HepG2 (cell line): ENCODE measurements around the gene MAP2K5. TPM values are rescaled to one million over a fixed set of nuclear protein-coding genes. Genes with fewer than 3 reads are reported as not detected.

ENCODE experiments used
- ATAC-seq: fragments of 200-7000 bp; cut with Tn5 transposase; 3 replicates; pipeline ENCODE4 v1.9.1; 2020; ENCODE audit warnings: mild to moderate bottlenecking, moderate library complexity
- BruUV-seq: library from RNA; stranded (reverse); fragments of 400-500 nt; replicated peaks from 2 replicates; lab custom pipeline; 2021; lab: Mats Ljungman, UMichigan
- CTCF ChIA-PET: fragments of 300-600 bp; formaldehyde crosslinking; extraction: SDS; loops from one replicate; lab custom pipeline; 2021; ENCODE audit warnings: low total read pairs, inconsistent platforms, low intra/inter-chr PET ratio; lab: Yijun Ruan, JAX
- POLR2A ChIA-PET: fragments of 350-600 bp; sonication (Branson Sonifier 250); formaldehyde crosslinking; loops from one replicate; lab custom pipeline; 2020; ENCODE audit warnings: antibody characterized with exemption, inconsistent platforms; lab: Yijun Ruan, JAX
- DNase-seq: peaks from one replicate; pipeline ENCODE4 v3.0.0-alpha.2; 2015; ENCODE audit warnings: low spot score
- FAIRE-seq: peaks from 3 replicates; lab custom pipeline; 2011; peaks lifted over from hg19 to GRCh38; lab: Jason Lieb, UNC
- H2AFZ ChIP-seq: one replicate; pipeline ENCODE4 v1.6.1; 2011; ENCODE audit warnings: low read length, inconsistent platforms
- H3K27ac ChIP-seq: fragments of 300-600 bp; 3 replicates; pipeline ENCODE4 v1.8.0; 2011; ENCODE audit warnings: mixed run types, mild to moderate bottlenecking, mixed read lengths, low read length, inconsistent platforms; ENCODE audit not compliant: insufficient read depth; ENCODE audit errors: extremely low read length
- H3K27me3 ChIP-seq, 2 experiments: fragments of 200-600 bp in 1 of 2; 2 replicates in 1 of 2; 3 replicates in 1 of 2; pipeline versions ENCODE4 v1.6.0 to v1.8.0; 2011; ENCODE audit warnings: low read length in 2 of 2, mild to moderate bottlenecking in 2 of 2, moderate library complexity in 2 of 2, inconsistent platforms in 1 of 2; ENCODE audit not compliant: insufficient read depth in 2 of 2, control insufficient read depth in 1 of 2
- H3K36me3 ChIP-seq, 2 experiments: fragments of 200-600 bp in 1 of 2; replicated peaks in 1 of 2; 2 replicates in 1 of 2; 3 replicates in 1 of 2; pipeline versions ENCODE4 v1.5.1 to v1.8.0; 2011; ENCODE audit warnings: low read length in 2 of 2, inconsistent platforms in 1 of 2; ENCODE audit not compliant: insufficient read depth in 2 of 2, control insufficient read depth in 1 of 2
- H3K4me1 ChIP-seq: 2 replicates; pipeline ENCODE4 v1.5.1; 2012; ENCODE audit warnings: low read length, inconsistent platforms; ENCODE audit not compliant: insufficient read depth
- H3K4me2 ChIP-seq: 2 replicates; pipeline ENCODE4 v1.6.0; 2011; ENCODE audit warnings: low read depth, low read length, inconsistent platforms
- H3K4me3 ChIP-seq, 3 experiments: fragments of 200-600 bp in 1 of 3; sonication (generic), shearing (Covaris generic) in 1 of 3; replicated peaks in 1 of 3; 2 replicates each; pipeline ENCODE4 v1.5.1; 2011 to 2016; ENCODE audit warnings: low read length in 3 of 3, inconsistent platforms in 2 of 3, low read depth in 2 of 3, mild to moderate bottlenecking in 2 of 3, control low read depth in 1 of 3, mixed read lengths in 1 of 3; ENCODE audit not compliant: insufficient read depth in 1 of 3
- H3K79me2 ChIP-seq: one replicate; pipeline ENCODE4 v1.6.1; 2011; ENCODE audit warnings: low read length, inconsistent platforms; ENCODE audit not compliant: insufficient read depth
- H3K9ac ChIP-seq: 2 replicates; pipeline ENCODE4 v1.6.0; 2011; ENCODE audit warnings: mild to moderate bottlenecking, low read depth, low read length, inconsistent platforms; ENCODE audit not compliant: insufficient read depth
- H3K9me3 ChIP-seq: 2 replicates; pipeline ENCODE4 v1.5.1; 2012; ENCODE audit warnings: mild to moderate bottlenecking, low read length
- H4K20me1 ChIP-seq: 2 replicates; pipeline ENCODE4 v1.6.0; 2011; ENCODE audit warnings: inconsistent platforms, mild to moderate bottlenecking, low read length, moderate library complexity; ENCODE audit not compliant: insufficient read depth
- DZIP1 ChIP-seq: sonication (generic); formaldehyde crosslinking; IDR thresholded peaks from 2 replicates; pipeline ENCODE4 v1.5.0; 2020; ENCODE audit warnings: mild to moderate bottlenecking, missing genetic modification reagents
- ETV5 ChIP-seq: IDR thresholded peaks from 2 replicates; pipeline ENCODE4 v1.6.1; 2018; ENCODE audit warnings: missing biosample characterization, missing genetic modification reagents, inconsistent platforms, borderline replicate concordance
- HCFC1 ChIP-seq: fragments of 150-350 bp; IDR thresholded peaks from 2 replicates; pipeline ENCODE4 v1.6.1; 2014; ENCODE audit warnings: low read depth, low read length
- HIVEP1 ChIP-seq: sonication (generic); formaldehyde crosslinking; IDR thresholded peaks from 2 replicates; pipeline ENCODE4 v1.4.0; 2020; ENCODE audit warnings: mild to moderate bottlenecking, missing genetic modification reagents
- MIXL1 ChIP-seq: IDR thresholded peaks from 2 replicates; pipeline ENCODE4 v1.6.1; 2016
- PPARG ChIP-seq: conservative IDR thresholded peaks from 2 replicates; pipeline ENCODE4 v1.6.1; 2016; ENCODE audit warnings: missing biosample characterization, missing genetic modification reagents
- PRDM10 ChIP-seq: sonication (generic); formaldehyde crosslinking; IDR thresholded peaks from 2 replicates; pipeline ENCODE4 v1.4.0; 2020; ENCODE audit warnings: low read depth, missing genetic modification reagents
- RXRA ChIP-seq: sonication (generic); formaldehyde crosslinking; IDR thresholded peaks from 2 replicates; pipeline ENCODE4 v1.5.1; 2020; ENCODE audit warnings: missing genetic modification reagents
- SALL2 ChIP-seq: sonication (generic); formaldehyde crosslinking; IDR thresholded peaks from 2 replicates; pipeline ENCODE4 v1.8.1; 2023; ENCODE audit warnings: mild to moderate bottlenecking, missing genetic modification reagents, inconsistent platforms
- SRY ChIP-seq: sonication (generic); formaldehyde crosslinking; IDR thresholded peaks from 2 replicates; pipeline ENCODE4 v1.8.0; 2022; ENCODE audit warnings: mild to moderate bottlenecking, missing genetic modification reagents
- TIGD3 ChIP-seq: sonication (generic); formaldehyde crosslinking; IDR thresholded peaks from 2 replicates; pipeline ENCODE4 v1.5.1; 2020; ENCODE audit warnings: mild to moderate bottlenecking, missing genetic modification reagents, borderline replicate concordance
- ZBTB8A ChIP-seq: sonication (generic); formaldehyde crosslinking; IDR thresholded peaks from 2 replicates; pipeline ENCODE4 v1.4.0; 2020; ENCODE audit warnings: mild to moderate bottlenecking, low read depth, missing genetic modification reagents, borderline replicate concordance
- ZNF225 ChIP-seq: sonication (generic); formaldehyde crosslinking; IDR thresholded peaks from 2 replicates; pipeline ENCODE4 v1.4.0; 2020; ENCODE audit warnings: mild to moderate bottlenecking, missing genetic modification reagents
- ZNF331 ChIP-seq: sonication (generic); formaldehyde crosslinking; IDR thresholded peaks from 2 replicates; pipeline ENCODE4 v1.4.0; 2020; ENCODE audit warnings: missing genetic modification reagents
- WGBS: methylation state at CpG from one replicate; pipeline ENCODE4 v1.1.6; 2017; ENCODE audit warnings: low lambda C conversion rate; 5-methylcytosine and 5-hydroxymethylcytosine counted together
- in situ Hi-C: cut with HindIII; loops from 2 replicates; pipeline ENCODE4 v1.10.0; 2017; ENCODE audit warnings: low pct_unique_long_range_greater_than_20kb; ENCODE audit not compliant: extremely low pct_ligation_motif_present
- intact Hi-C: fragments of 100-400 bp; cut with micrococcal nuclease; formaldehyde crosslinking; loops from one replicate; pipeline ENCODE4 v1.10.0; 2022; ENCODE audit not compliant: unreplicated experiment
- polyA plus RNA-seq, 8 experiments: library from polyadenylated mRNA; depleted of rRNA in 3 of 8; stranded (reverse) in 7 of 8; unstranded in 1 of 8; fragments of >200 nt; fragmentation: Illumina TruSeq in 4 of 8; extraction: Trizol in 4 of 8; gene quantifications; 2 replicates each; pipeline versions ENCODE4 v1.2.1 to v1.2.3, GENCODE V29; 2011 to 2016; ENCODE audit warnings: low read depth in 4 of 8, missing spikeins in 1 of 8, mixed read lengths in 1 of 8; ENCODE audit not compliant: insufficient read depth in 1 of 8
- total RNA-seq, 5 experiments: library from RNA; depleted of rRNA; stranded (reverse); fragments of >200 nt; fragmentation: Illumina TruSeq; extraction: Trizol; gene quantifications; 2 replicates each; pipeline ENCODE4 v1.2.3, GENCODE V29; 2016; ENCODE audit warnings: low read depth in 1 of 5

MAP2K5 gene
- total and polyA plus RNA-seq, 2 of the 13 experiments (the other 11 are each of a cell fraction or from before 2014, with no cell fraction given): 4.0 to 4.3 TPM

- Histone ChIP-seq H3K4me3 (peak overlapping the region; percentile 59 to 98 (median 93)), H3K36me3 (no peaks in the 10 kb centered on the region), H3K4me1 (peaks cover 74% of the 10 kb centered on the region), H4K20me1 (no peaks in the 10 kb centered on the region), H3K4me2 (peak overlapping the region; percentile 97), H3K9ac (peak overlapping the region; percentile 94), H3K9me3 (no peaks in the 10 kb centered on the region), H3K27me3 (peaks cover 0 to 25% of the 10 kb centered on the region in 2 experiments; a peak in 4 of 5 replicates), H2AFZ (peak overlapping the region; percentile 95), H3K79me2 (no peaks in the 10 kb centered on the region), H3K27ac (peak overlapping the region; percentile 86)
- WGBS: 10% methylated on average over 23 of the region's 25 CpGs
- ChIA-PET CTCF (no interaction called here), POLR2A (interaction anchor here (0.5 to 1.1 kb wide), 2 partner anchors 12 to 226 kb away, joined by 3 read pairs; no protein-coding TSS in a partner anchor)
- intact Hi-C loops (loop anchor here (5.0 kb wide), 2 partner anchors 297 to 532 kb away; partner anchors contain the start of gene MAP2K5), in situ Hi-C loops (loop anchor here (5.0 to 10.0 kb wide), 2 partner anchors 382 to 894 kb away; no protein-coding TSS in a partner anchor)
- ATAC-seq (peak; percentile 63), FAIRE-seq (no peak), DNase-seq (peak; percentile 56)
- no TSS peak for BruUV-seq
- TF ChIP-seq ZNF331: peak; percentile 70; the same call in 1 of the 2 replicates
- no peak for TF ChIP-seq SALL2 (CRISPR knock-in tag)
- 0 out of 2 replicates have a peak, but pooled peaks have one; percentile 29 for TF ChIP-seq MIXL1
- TF ChIP-seq ZNF225: 0 out of 2 replicates have a peak, but pooled peaks have one; percentile 49
- TF ChIP-seq HCFC1: no peak
- TF ChIP-seq ETV5 (CRISPR knock-in tag): 0 out of 2 replicates have a peak, but pooled peaks have one; percentile 24
- no peak for TF ChIP-seq PRDM10 (CRISPR knock-in tag)
- TF ChIP-seq DZIP1 (CRISPR knock-in tag): no peak
- no peak for TF ChIP-seq ZBTB8A
- TF ChIP-seq TIGD3 (CRISPR knock-in tag): no peak
- TF ChIP-seq HIVEP1: no peak
- 0 out of 2 replicates have a peak, but pooled peaks have one; percentile 29 for TF ChIP-seq RXRA (CRISPR knock-in tag)
- TF ChIP-seq PPARG (CRISPR knock-in tag): peak; percentile 29; the same call in 1 of the 2 replicates
- 0 out of 2 replicates have a peak, but pooled peaks have one; percentile 59 for TF ChIP-seq SRY (CRISPR knock-in tag)
Measured at GRCh38 chr15:67838789-67839332, 296.4 kb downstream of the MAP2K5 start.
